Prostate gland (tissue), 2 donors: Measurements from ENCODE around the gene MT1B. TPM values are rescaled to one million over a fixed set of nuclear protein-coding genes. Genes with fewer than 3 reads are reported as not detected.
"Not testable (repeated sequence)": the region's sequence is repeated elsewhere in the genome, so short reads cannot be mapped to it uniquely, and the experiment has no call there.

Source experiments
- DNase-seq: peaks from one replicate; pipeline ENCODE4 v3.0.0-alpha.2; 2019; ENCODE audit warnings: low spot score
- H3K27ac ChIP-seq, 2 donors: fragments of 200-600 bp; sonication (generic); 2 replicates each; pipeline ENCODE4 v1.5.1; 2017 to 2019
- H3K27me3 ChIP-seq: fragments of 200-600 bp; sonication (generic); replicated peaks from 2 replicates; pipeline ENCODE4 v1.5.1; 2019; ENCODE audit not compliant: insufficient read depth
- H3K36me3 ChIP-seq, 2 donors: fragments of 200-600 bp; sonication (generic); 1 replicate in 1 of 2; 2 replicates in 1 of 2; pipeline versions ENCODE4 v1.5.1 to v1.8.1; 2017 to 2019
- H3K4me1 ChIP-seq: fragments of 200-600 bp; sonication (generic); replicated peaks from 2 replicates; pipeline ENCODE4 v1.5.1; 2019
- H3K4me3 ChIP-seq, 2 donors: fragments of 200-600 bp; sonication (generic); 2 replicates each; pipeline ENCODE4 v1.5.1; 2017 to 2019
- H3K9me3 ChIP-seq: fragments of 200-600 bp; sonication (generic); 2 replicates; pipeline ENCODE4 v1.5.1; 2017
- POLR2A ChIP-seq: fragments of 450-650 bp; IDR thresholded peaks from one replicate; pipeline ENCODE4 v1.6.1; 2016; ENCODE audit warnings: antibody characterized with exemption, mild to moderate bottlenecking
- POLR2AphosphoS5 ChIP-seq: sonication (generic); formaldehyde crosslinking; IDR thresholded peaks from one replicate; pipeline ENCODE4 v1.6.1; 2017; ENCODE audit warnings: antibody characterized with exemption
- WGBS: methylation state at CpG from one replicate; pipeline ENCODE4 v1.1.5; 2018; 5-methylcytosine and 5-hydroxymethylcytosine counted together
- intact Hi-C: fragments of 100-400 bp; cut with DNase I; formaldehyde crosslinking; loops from one replicate; pipeline ENCODE4 v1.14.2; 2022
- total RNA-seq, 2 donors: library from RNA; depleted of rRNA; stranded (reverse); fragments of >200 nt; gene quantifications; one replicate each; pipeline ENCODE4 v1.1.0, GENCODE V29; 2016
- TF ChIP-seq, protein P1 (sequence below), 4 experiments: fragments of 200-600 bp in 2 of 4; fragments of 450-650 bp in 2 of 4; sonication (generic) in 2 of 4; IDR thresholded peaks; 1 replicate in 3 of 4; 2 replicates in 1 of 4; pipeline ENCODE4 v1.5.1; 2016 to 2019; ENCODE audit warnings: antibody characterized with exemption in 4 of 4, mild to moderate bottlenecking in 2 of 4, moderate library complexity in 2 of 4

MT1B gene
- total RNA-seq, 2 donors from 2014 or later: not detected

DNA sequence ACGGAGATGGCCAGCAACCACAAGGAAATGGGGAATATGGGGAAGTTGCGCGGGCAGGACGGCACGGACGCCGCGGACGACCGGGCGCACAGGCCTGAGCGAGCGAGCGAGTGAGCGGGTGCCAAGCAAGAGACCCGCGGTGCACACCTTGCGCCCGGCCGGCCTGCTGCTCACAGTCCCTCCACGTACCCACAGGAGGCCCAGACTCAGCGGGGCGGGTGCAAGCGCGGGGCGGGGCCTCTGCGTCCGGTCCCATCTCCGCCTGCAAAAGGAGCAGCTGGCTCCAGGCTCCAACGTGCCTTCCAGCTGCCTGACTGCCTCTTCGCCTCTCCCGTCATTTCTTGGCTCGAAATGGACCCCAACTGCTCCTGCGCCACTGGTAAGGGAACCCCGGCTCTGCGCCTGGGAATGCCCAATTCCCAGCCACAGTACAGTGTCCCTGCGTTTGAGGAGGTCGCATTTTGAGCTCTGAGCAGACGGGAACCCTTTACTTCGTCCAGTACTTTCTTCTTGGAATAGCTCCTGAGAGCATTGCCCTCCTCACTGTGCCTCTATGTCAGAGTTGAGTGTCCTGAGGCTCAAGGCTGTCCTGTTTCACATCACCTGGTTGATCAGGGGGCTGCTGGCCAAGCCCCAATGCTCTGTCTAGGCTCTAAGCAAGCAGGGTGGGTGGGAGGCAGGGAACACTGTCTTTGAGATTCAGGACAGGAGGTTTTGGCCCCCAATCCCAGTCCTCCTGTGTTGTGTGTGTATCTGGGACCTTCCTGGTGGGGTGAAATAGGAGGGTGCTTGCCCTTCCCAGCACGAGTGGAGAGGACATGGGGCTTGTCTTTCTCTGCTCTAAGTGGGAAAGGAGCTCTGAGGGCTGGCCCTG lies 34.2 kb upstream of the MT1B start:
- Histone ChIP-seq H3K4me3 (peak overlapping the region; percentile 3 to 31), H3K27me3 (no peaks in the 10 kb centered on the region), H3K36me3 (no peaks in the 10 kb centered on the region), H3K4me1 (no peaks in the 10 kb centered on the region), H3K27ac (peak overlapping the region; percentile 29 to 34), H3K9me3 (no peaks in the 10 kb centered on the region)
- intact Hi-C loops: no loop called here
- WGBS: 4% methylated on average over 32 of the region's 41 CpGs
- DNase-seq: peak; percentile 71
- peak; percentile 41 for TF ChIP-seq POLR2A
- TF ChIP-seq POLR2AphosphoS5: peak; percentile 40
- TF ChIP-seq, protein P1, sequence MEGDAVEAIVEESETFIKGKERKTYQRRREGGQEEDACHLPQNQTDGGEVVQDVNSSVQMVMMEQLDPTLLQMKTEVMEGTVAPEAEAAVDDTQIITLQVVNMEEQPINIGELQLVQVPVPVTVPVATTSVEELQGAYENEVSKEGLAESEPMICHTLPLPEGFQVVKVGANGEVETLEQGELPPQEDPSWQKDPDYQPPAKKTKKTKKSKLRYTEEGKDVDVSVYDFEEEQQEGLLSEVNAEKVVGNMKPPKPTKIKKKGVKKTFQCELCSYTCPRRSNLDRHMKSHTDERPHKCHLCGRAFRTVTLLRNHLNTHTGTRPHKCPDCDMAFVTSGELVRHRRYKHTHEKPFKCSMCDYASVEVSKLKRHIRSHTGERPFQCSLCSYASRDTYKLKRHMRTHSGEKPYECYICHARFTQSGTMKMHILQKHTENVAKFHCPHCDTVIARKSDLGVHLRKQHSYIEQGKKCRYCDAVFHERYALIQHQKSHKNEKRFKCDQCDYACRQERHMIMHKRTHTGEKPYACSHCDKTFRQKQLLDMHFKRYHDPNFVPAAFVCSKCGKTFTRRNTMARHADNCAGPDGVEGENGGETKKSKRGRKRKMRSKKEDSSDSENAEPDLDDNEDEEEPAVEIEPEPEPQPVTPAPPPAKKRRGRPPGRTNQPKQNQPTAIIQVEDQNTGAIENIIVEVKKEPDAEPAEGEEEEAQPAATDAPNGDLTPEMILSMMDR (IDR thresholded peaks at IDR 0.05): no peak

DNA sequence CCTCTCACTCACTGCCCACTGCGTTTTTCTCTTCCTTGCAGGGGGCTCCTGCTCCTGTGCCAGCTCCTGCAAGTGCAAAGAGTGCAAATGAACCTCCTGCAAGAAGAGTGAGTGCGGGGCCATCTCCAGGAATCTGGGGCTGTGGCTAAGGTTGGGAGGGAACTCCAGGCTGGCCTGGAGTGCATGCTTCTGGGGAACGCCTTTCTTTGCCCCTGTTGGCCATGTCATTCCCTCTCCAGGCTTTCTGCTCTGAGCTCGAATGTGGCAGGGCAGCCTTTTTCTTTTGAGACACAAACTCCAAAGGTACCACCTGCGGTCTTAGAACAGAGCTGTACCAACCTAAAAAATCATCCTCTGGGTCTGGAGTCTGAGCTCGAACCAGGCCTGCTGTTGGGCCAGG lies 33.5 kb upstream of the MT1B start:
- Histone ChIP-seq H3K9me3 (no peaks in the 10 kb centered on the region), H3K27me3 (no peaks in the 10 kb centered on the region), H3K4me3 (peak overlapping the region in 1 of 2 donors; percentile 31), H3K27ac (no peak overlapping the region), H3K4me1 (no peaks in the 10 kb centered on the region), H3K36me3 (no peaks in the 10 kb centered on the region)
- WGBS: 82% methylated on average over 6 of the region's 6 CpGs
- intact Hi-C loops: no loop called here
- no peak for TF ChIP-seq POLR2AphosphoS5
- TF ChIP-seq POLR2A: no peak
- TF ChIP-seq, protein P1 (IDR thresholded peaks at IDR 0.05): no peak
- DNase-seq: no peak

DNA sequence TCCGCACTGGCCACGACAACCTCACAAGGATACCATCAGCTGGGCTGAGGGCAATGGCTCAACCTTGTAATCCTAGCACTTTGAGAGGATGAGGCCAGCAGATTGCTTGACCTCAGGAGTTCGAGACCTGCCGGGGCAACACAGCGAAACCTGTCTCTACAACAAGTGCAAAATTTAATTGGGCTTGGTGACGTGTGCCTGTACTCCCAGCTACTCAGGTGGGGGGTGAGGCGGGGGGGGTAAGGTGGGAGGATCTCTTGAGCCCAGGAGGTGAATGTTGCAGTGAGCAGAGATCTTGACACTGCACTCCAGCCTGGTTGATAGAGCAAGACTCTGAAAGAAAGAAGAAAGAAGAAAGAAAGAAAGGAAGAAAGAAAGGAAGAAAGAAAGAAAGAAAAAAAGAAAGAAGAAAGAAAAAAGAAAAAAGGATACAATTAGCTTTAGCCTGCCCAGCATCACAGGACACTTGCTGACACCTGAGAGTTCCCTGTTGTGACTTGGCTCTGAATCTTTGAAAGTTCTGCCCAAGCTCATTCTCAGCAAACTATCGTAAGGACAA lies 31.3 kb upstream of the MT1B start:
- H3K4me3 ChIP-seq: no peak overlapping the region
- intact Hi-C loops: no loop called here

DNA sequence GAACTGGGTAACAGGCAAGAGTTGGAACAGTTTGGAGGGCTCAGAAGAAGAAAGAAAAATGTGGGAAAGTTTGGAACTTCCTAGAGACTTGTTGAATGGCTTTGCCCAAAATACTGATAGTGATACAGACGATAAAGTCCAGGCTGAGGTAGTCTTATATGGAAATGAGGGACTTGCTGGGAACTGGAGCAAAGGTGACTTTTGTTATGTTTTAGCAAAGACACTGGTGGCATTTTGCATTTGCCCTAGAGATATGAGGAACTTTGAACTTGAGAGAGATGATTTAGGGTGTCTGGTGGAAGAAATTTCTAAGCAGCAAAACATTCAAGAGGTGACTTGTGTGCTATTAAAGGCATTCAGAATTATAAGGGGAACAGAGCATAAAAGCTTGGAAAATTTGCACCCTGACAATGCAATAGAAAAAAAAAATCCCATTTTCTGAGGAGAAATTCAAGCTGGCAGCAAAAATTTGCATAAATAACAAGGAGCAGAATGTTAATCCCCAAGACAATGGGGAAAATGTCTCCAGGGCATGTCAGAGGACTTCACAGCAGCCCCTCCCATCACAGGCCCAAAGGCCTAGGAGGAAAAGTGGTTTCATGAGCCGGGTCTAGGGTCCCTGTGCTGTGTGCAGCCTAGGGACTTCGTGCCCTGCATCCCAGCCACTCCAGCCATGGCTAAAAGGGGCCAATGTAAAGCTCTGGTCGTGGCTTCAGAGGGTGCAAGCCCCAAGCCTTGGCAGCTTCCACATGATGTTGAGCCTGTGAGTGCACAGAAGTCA lies 29.8 kb upstream of the MT1B start:
- H3K4me3 ChIP-seq, H3K9me3 ChIP-seq, H3K36me3 ChIP-seq, H3K27ac ChIP-seq, H3K27me3 ChIP-seq, intact Hi-C loops, DNase-seq, H3K4me1 ChIP-seq: not testable (repeated sequence)
- WGBS: 83% methylated on average over 4 of the region's 4 CpGs

More for the DNA sequence above, 31.3 kb upstream of the MT1B start:
- DNase-seq: no peak
- Histone ChIP-seq H3K36me3 (no peaks in the 10 kb centered on the region), H3K4me1 (no peaks in the 10 kb centered on the region), H3K9me3 (no peaks in the 10 kb centered on the region), H3K27me3 (no peaks in the 10 kb centered on the region), H3K27ac (no peak overlapping the region)
- no peak for TF ChIP-seq POLR2A
- TF ChIP-seq, protein P1 (IDR thresholded peaks at IDR 0.05): no peak
- WGBS: 70% methylated on average over 8 of the region's 8 CpGs

DNA sequence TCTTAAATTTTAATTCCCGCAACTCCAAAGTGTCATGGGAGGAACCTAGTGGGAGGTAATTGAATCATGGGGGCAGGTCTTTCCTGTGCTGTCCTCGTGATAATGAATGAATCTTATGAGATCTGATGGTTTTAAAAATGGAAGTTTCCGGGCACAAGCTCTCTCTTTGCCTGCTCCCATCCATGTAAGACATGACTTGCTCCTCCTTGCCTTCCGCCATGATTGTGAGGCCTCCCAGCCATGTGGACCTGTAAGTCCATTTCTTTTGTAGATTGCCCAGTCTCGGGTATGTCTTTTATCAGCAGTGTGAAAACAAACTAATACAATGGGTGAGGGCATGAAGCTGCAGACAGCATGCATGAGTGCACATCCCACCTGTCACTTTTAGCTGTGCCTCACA lies 28.5 kb upstream of the MT1B start:
- H3K27ac ChIP-seq, H3K36me3 ChIP-seq, intact Hi-C loops, H3K27me3 ChIP-seq, H3K9me3 ChIP-seq, H3K4me1 ChIP-seq, H3K4me3 ChIP-seq, DNase-seq: not testable (repeated sequence)
- WGBS: 93% methylated on average over 5 of the region's 5 CpGs
